Measurements from ENCODE around the gene FOXP2.
"Not testable (repeated sequence)": the region's sequence is repeated elsewhere in the genome, so short reads cannot be mapped to it uniquely, and the experiment has no call there.

Gene FOXP2

DNA sequence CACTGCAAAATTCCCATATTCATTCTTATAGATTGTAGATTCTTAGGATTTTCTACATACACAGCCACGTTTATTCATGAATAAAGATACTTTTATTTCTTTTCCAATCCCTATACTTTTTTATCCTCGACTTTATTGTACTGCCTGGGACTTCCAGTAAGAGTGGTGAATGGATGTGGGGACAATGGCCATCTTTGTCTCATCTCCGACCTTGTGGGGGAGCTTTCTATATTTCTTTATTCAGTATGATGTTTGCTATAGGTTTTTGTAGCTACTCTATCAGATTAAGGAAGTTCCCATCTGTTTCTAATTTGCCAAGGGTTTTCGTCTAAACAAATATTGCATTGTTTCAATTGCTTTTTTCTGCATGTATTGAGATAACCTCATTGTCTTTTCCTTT, 184.3 kb downstream of the FOXP2 start:
- no peak for DNase-seq

DNA sequence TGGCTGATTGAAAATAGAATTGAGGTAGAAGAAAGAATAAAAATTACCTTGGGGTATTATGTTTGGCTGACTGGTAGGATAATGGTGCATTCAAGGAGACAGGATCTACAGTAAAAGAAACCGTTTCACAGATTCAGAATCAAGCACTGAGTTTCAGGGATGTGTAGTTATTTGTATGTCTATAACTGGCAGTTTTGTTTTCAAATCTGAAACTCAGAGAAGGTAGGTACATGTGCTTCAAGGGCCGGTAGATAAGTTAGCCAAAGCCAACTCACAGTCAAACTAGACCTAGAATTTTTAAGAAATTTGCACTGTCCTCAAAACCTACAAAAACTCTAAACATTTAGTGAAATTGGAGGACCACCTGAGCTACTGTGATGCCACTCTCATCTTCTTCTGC, 191.5 kb downstream of the FOXP2 start:
- no peak for DNase-seq

DNA sequence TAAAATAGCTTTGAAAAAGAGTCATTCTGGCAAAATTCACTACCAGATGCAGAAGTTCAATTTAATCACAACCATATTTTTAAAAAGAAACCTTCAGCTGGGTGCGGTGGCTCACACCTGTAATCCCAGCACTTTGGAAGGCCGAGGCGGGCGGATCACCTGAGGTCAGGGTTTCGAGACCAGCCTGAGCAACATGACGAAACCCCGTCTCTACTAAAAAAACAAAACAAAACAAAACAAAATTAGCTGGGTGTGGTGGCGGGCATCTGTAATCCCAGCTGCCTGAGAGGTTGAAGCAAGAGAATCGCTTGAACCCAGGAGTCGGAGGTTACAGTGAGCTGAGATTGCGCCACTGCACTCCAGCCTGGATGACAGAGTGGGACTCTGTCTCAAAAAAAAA, 194.2 kb downstream of the FOXP2 start:
- DNase-seq: not testable (repeated sequence)

DNA sequence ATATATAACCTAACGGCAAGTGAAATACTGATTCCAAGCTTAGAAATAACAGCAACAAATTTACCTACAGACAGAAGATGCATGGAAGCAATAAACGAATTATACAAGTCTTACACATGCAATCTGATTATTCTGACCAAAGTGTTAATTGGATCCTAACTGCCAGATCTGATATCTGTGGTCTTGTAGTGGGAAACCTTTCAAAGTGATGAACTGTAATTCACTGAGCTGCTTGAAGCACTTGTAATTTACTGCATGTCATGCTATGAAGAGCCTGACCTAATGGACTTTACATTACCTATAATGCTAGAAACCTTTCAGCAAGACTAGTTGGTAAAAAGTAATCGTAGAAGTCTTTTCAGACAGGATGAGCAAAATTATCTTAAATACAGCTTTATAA, 205.6 kb downstream of the FOXP2 start:
- no peak for DNase-seq

DNA sequence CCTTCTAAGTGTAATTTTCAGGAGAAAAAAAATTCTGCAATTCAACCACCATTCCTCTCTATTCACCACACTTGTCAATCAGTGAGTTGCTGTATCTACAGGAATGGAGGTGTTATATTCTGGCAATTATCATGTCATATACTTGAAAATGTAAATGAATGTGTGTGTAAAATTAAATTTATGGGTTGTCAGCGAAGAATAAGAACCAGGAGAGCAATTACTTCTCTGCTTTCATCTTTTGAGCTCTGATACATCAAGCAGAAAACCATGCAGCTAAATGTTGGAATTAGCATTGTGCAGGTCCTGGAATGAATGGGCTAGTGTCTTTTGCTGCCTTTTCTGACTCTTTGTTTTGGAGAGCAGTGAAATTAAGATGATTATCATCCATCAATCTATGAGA, 207.6 kb downstream of the FOXP2 start:
- no peak for DNase-seq

DNA sequence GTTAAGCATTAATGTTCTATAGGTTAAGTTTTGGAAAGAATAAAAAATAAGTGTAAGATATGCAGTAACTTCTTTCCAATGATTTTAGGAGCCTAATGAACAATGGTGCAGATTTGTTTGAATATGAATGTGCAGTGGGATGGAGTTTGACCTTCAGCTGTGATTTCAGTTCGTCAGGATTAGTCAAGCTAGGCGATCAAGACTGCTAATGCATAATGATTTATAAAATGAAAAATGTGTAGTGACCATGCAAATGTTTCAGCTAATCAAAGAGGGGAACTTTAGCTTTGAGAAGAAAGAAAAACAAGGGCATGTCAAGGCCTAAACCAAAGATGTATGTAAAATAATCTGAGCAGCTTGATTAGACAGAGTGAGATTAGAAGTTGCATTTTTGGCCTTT, 208.5 kb downstream of the FOXP2 start:
- DNase-seq: no peak

DNA sequence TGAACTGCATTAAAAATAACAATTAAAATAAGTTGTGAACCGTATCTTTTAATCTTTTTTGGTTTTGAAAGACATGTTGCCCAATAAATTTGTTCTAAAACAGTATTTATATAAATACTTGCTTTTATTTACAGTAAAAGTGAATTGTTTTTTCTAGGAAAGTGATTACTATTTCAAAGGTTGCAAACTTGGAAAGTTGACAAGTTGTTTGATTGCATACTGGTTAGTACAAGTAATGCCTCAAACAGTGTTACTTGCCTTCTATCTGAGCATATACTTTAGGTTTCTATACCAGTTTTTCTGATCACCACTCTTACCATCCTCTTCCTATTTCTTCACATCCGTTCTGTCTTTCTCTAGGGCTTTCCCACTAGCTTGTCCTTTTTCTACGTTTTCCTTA, 212.6 kb downstream of the FOXP2 start:
- DNase-seq: no peak

DNA sequence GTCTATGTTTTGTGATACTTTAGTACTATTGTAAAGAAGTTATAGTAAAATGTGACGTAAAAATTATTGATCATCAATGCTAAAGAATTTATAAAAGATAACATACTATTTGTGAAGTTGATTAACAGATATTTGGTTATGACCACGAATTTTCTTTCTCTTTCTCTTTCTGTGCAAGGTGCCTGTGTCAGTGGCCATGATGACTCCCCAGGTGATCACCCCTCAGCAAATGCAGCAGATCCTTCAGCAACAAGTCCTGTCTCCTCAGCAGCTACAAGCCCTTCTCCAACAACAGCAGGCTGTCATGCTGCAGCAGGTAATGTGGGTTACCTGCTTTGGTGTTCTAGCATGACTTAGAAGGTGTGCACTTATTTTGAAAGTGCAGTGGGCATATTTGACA, 213.7 kb downstream of the FOXP2 start:
- DNase-seq: no peak

DNA sequence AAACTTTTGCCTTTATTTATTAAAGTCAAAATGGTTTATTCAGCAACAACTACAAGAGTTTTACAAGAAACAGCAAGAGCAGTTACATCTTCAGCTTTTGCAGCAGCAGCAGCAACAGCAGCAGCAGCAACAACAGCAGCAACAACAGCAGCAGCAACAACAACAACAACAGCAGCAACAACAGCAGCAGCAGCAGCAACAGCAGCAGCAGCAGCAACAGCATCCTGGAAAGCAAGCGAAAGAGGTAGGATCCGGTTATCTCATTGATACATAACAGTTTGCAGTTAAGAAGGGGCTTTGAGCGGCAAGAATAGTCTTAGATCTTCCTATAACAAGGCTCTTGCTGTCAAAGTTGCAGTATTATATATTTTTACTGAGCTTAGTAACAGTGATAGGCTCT, 215.1 kb downstream of the FOXP2 start:
- no peak for DNase-seq

DNA sequence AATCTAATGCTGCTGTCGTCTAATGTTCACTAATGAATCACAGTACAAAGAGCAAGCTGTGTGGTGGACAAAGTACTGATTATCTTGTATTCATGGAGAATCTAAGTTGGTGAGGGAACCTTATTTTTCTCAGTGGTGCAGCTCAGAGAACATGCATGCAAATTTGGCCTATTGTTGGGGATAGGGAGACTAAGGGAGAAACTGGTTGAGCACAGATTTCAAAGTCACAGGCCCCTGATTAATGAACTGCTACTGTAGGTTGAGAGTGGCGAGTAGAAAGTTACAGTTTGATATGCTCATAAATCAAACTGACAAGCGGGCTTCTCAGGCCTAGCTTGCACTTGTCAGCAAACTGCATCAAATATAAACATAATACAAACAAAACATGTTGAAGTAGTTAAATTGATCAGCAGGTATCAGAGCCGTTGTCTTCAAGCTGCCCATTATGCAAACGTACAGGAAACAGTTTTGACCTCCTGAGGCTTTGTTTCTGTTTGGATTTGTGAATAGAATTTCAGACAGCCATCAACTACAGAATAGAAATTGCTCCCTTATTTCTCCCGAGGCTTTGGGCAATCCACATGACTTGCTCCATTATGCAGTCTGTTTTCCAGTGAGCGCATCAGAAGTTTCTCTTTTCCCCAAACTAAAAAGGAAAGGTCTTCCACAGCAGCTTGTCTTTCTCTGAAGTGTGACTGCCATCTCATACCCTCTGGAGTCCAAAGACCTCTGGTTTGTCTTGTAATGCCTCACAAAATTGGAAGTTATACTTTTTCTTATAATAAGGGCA, 215.8 kb downstream of the FOXP2 start:
- DNase-seq: no peak

DNA sequence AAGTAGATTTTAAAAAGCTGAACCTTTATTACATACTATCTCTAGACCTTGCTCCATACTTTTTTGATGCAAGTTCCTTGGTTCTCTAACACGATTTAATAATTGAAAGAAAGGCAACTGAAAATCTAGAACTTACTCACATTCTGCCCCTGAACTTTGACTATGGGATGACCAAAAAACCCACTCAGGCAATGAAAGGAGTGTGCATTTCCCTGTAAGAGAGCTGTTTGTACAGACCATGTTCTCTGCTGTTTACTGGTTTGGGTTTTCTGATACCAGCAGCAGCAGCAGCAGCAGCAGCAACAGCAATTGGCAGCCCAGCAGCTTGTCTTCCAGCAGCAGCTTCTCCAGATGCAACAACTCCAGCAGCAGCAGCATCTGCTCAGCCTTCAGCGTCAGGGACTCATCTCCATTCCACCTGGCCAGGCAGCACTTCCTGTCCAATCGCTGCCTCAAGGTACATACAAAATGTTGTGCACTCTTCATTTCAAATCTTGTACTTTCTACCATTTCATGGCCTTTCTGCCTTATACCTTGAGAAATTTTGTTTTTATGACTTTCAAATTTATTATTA, 216.7 kb downstream of the FOXP2 start:
- DNase-seq: no peak

DNA sequence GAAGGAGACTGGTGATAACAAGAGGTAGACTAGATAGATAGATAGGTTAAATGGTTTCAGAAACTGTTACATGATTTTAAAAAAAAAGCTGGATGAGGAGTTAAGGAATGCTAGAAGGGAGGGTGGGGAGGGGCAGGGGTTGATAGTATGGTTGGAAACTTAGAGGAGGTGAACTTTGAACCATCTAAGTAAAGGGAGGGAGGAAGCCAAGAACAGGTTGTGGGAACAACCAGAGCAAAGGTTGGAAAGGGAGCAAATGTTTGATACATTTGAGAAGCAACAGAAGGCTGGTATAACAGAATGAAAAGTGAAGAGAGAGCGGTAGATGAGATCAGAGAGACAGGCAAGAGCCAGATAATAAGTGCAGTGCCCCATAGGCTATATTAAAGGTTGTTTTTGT, 224.8 kb downstream of the FOXP2 start:
- DNase-seq: no peak

DNA sequence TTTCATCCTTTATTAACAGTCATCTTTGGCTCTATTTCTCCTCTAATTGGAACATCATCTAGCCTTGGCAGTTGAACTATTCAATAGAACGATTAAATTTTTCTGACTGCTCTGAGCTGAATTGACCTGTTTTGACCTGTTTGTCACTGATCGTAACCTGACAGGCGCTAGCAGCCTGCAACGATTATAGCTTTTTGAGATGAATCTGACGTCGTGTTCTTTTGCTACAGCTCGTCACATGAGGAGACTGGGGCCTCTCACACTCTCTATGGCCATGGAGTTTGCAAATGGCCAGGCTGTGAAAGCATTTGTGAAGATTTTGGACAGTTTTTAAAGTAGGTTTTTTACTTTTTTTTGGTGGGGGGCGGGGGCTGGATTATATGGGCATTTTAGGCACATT, 229.8 kb downstream of the FOXP2 start:
- DNase-seq: no peak

DNA sequence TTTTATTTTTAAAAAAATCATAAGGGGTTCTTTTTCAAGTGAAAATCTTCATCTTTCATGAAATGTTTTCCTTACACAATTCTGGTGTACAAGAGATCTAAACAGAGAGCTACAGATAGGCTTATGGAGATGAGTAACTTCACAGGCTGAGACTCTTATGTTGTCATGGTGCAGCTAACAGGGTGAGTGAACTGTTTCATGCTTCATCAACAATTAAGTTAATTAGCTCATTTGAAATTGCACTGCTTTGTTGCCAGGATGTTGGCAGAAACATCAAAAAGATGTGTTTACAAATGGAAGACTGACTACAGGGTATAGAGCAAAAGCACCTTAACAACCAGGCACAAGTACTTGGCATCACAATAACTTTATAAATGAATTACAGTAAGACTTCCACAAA, 230.8 kb downstream of the FOXP2 start:
- no peak for DNase-seq

DNA sequence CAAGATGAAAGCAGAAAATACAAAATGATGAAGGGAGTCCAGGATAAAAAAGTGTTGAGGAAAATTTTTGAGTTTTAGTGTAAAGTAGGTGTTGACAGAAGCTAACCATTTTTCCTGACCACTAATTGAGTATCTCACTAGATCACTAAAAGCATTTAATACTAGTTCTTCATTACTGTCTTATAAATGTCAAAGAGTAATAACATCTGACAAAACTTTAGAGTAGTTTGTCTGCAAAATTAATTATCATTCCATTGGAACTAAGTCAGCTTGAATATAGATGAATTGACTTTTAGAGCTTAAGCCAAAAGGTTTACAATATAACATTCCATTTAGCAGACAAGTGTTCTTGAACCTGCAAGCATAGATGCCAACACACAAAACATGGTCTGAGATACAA, 232.9 kb downstream of the FOXP2 start:
- no peak for DNase-seq

DNA sequence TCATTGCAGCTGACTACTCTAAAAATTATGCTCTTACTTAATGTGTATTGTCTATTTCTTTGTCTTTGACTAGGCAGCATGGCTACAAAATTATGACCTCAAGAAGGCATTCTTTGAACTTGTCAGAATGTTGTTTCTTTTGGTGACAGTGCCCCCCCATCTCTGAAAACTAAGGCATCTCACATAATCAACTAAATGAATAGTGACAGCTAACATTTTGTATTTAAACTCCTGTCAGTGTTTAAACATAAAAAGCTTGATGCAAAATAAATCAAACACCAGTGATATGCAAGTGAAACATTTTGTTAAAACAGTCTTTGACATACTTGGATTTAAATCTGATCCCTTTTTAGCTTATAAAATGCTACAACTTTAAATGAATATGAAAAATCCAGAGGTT, 233.5 kb downstream of the FOXP2 start:
- no peak for DNase-seq

DNA sequence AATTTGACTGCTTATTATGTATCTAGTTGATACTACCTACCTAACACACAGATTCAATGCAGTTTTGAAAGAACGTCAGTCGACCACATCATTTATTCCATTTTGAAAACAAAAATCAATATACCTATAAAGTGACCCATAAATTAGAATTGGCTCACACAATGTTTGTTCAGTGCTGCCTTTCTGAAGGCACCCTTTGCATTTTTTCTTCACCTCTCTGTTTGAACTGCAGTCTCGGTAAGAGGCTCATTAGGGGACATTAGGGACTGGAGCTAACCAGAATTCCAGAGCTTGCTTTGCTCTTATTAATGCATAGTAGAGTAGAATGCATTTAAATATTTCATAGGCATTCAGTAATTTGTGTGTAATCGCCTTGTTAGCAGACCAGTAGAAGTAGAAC, 234.1 kb downstream of the FOXP2 start:
- DNase-seq: no peak

DNA sequence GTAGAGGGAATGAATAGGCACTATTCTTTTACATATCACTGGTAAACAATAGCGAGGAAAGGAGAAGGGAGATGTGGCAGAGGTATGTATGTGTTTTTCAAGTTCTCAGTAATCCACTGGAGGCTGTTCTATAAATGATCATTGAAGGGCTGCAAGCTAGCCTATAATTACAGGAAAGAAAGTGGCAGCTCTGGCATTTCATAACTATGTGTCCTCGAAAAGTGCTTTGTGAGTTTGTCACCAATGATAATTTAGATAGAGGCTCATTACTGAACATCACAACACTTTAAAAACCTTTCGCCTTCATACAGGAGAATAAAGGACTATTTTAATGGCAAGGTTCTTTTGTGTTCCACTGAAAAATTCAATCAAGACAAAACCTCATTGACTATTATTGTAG, 235.1 kb downstream of the FOXP2 start:
- DNase-seq: no peak

DNA sequence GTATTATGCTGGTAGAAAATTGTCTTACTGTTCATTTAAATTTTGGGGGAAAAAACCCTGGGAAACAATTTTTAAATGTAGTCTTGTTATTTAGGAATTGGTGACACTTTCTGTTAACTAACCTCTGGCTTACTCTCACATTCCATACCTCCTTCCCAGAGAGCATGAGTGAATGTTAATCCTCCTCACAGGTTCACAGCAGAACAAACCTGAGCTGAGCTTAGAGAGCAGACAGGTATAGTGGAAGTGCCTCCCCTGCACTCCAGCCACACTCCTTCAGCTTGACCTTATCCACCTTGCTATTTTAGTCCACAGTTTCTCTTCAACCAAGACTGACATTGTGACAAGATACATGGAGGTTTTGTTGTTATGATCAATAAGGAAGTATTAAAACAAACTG, 235.9 kb downstream of the FOXP2 start:
- DNase-seq: no peak

DNA sequence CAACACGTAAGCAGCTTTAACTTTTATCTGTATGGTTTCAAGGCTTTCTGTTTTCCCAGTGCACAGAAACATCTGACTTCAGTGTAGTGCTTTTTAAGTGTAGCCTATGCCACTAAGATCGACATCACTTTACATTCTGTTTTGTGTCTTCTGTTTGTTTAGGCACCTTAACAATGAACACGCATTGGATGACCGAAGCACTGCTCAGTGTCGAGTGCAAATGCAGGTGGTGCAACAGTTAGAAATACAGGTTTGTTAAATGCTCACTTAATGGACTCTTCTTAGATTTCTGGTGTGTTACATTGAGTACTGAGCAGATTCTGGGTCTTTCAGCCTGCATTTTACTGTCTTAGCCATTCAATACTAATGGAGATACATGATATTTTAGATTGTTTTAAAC, 237.4 kb downstream of the FOXP2 start:
- no peak for DNase-seq

DNA sequence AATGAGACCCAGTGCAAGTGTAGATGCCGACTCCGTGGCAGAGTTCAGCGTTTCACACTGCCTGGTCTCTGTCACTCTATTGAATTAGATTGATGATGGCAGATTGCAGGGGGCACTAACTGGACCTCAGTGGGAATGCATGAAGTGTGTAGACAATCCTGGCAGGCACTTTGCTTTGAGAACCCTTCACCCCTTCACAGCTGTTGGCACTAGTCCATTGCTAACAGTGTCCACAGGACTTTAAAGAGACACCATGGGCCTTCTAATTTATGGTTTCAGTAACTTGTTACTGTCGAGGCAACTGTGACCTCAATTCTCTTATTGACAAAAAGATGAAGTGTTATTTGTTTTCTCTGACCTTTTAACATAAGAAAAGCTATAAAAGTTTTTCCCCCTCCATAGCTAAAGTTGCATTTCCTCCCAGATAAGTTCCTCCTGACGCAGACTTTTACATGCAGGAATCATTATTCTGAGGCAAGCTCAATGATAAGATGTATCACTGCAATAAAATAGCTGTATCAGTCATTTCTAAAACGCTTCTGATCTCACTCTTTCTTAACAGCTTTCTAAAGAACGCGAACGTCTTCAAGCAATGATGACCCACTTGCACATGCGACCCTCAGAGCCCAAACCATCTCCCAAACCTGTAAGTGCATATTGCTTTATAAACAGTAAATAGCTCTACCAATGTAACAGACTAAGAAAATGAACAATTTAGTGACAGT, 238.9 kb downstream of the FOXP2 start:
- DNase-seq: no peak

DNA sequence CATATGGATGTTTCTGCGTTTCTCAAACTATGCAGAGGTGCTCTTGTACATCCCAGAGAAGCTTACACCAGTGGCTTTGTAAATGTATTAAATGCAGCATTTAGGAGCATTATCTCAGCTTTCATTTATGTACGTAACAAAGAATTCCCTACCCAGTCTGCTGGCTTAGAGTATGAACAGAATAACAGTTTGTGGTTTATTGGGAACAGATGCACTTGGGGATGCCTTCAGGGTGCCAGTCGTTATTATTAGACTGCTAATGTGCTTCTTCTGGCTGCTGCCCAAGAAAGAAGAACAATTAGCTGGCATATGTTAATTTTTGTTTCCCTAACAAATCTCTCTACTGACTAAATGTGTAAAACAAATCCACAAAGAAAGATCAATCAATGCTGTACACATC, 241.9 kb downstream of the FOXP2 start:
- no peak for DNase-seq

DNA sequence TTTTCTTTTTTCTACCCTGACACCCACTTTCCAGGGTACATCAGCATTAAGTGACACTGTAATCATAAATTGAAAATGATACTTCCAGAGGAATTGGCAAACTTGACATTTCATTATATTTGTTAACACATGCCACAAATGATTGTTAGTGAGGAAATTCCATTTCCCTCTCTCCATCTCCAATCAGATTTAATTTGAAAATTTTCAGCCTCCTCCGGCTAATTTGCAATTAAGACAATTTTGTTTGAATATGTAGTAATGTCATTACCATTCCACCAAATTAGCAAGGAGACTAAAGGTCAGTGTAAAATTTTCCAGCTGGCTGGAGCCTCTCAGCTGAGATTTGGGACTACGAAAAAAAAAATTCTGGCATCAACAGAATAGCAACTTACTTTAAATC, 242.7 kb downstream of the FOXP2 start:
- DNase-seq: no peak

DNA sequence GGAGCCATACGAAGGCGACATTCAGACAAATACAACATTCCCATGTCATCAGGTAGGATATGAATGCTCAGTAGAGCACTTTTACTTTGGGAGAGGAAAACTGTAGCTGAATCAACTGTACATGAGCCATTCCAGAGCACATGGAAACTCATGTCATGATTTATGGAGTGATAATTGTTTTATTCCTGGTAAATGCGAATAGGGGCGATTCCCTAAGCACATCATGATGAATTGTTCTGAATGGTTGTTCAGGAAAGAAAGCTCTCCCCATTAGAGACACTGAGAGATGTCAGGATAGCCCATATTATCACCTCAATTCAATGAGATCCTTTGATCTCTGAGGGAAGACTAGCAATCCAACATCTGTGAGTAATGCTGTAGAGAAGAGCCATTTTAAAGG, 243.6 kb downstream of the FOXP2 start:
- no peak for DNase-seq

All from stimulated activated naive CD4-positive, alpha-beta T cell (primary cell).